Measurements from ENCODE around the gene ERICH2.

GRCh38 chr2:170821531-170822289 lies 51.5 kb downstream of the ERICH2 start:
- TF ChIP-seq CTCF (IDR thresholded peaks at IDR 0.05) (no peak), POLR2A (IDR thresholded peaks at IDR 0.05) (no peak)

All from ovary (tissue), 3 donors.